Endothelial cell of umbilical vein (primary cell): Measurements from ENCODE around the gene NTSR1. TPM values are rescaled to one million over a fixed set of nuclear protein-coding genes. Genes with fewer than 3 reads are reported as not detected.

ENCODE experiments used
- BruUV-seq: library from RNA; stranded (reverse); fragments of 400-500 nt; replicated peaks from 2 replicates; lab custom pipeline; 2021; lab: Mats Ljungman, UMichigan
- CTCF ChIA-PET: fragments of 300-600, 350-600 bp; sonication (Branson Sonifier 250); formaldehyde crosslinking; loops from one replicate; lab custom pipeline; 2021; ENCODE audit warnings: antibody characterized with exemption, inconsistent platforms; lab: Charles Lee
- POLR2A ChIA-PET: fragments of 300-600, 350-600 bp; sonication (Branson Sonifier 250); formaldehyde crosslinking; loops from one replicate; lab custom pipeline; 2021; ENCODE audit warnings: antibody characterized with exemption, inconsistent platforms; lab: Charles Lee
- DNase-seq: peaks from one replicate; pipeline ENCODE4 v3.0.0-alpha.2; 2011; ENCODE audit warnings: low read depth, low spot score
- FAIRE-seq: peaks from 2 replicates; lab custom pipeline; 2011; peaks lifted over from hg19 to GRCh38; lab: Jason Lieb, UNC
- H2AFZ ChIP-seq: 2 replicates; pipeline ENCODE4 v1.6.0; 2012; ENCODE audit warnings: low read depth, low read length, control low read depth, inconsistent platforms
- H3K27ac ChIP-seq: 2 replicates; pipeline ENCODE4 v1.5.1; 2011; ENCODE audit warnings: low read depth, mild to moderate bottlenecking, control low read depth, low read length, moderate library complexity; ENCODE audit not compliant: insufficient read depth
- H3K27me3 ChIP-seq, 2 experiments: 2 replicates each; pipeline versions ENCODE4 v1.6.0 to v1.6.1; 2011; ENCODE audit warnings: low read length in 2 of 2, mixed read lengths in 1 of 2; ENCODE audit not compliant: control insufficient read depth in 2 of 2, insufficient read depth in 2 of 2
- H3K36me3 ChIP-seq, 2 experiments: 2 replicates in 1 of 2; 3 replicates in 1 of 2; pipeline ENCODE4 v1.5.1; 2011; ENCODE audit warnings: low read length in 2 of 2, mild to moderate bottlenecking in 1 of 2, moderate library complexity in 1 of 2; ENCODE audit not compliant: control insufficient read depth in 2 of 2, insufficient read depth in 2 of 2; ENCODE audit errors: extremely low read depth in 1 of 2
- H3K4me1 ChIP-seq: 3 replicates; pipeline ENCODE4 v1.5.1; 2011; ENCODE audit warnings: mild to moderate bottlenecking, low read length; ENCODE audit not compliant: control insufficient read depth, insufficient read depth; ENCODE audit errors: extremely low read depth
- H3K4me2 ChIP-seq: 2 replicates; pipeline ENCODE4 v1.6.1; 2011; ENCODE audit warnings: low read length, control low read depth, mixed read lengths; ENCODE audit not compliant: insufficient read depth
- H3K4me3 ChIP-seq, 3 experiments: fragments of 200-600 bp in 1 of 3; sonication (generic), shearing (Covaris generic) in 1 of 3; replicated peaks in 1 of 3; 2 replicates each; pipeline ENCODE4 v1.5.1; 2011 to 2016; ENCODE audit warnings: control low read depth in 3 of 3, low read length in 3 of 3, mild to moderate bottlenecking in 2 of 3, inconsistent platforms in 1 of 3, low read depth in 1 of 3, moderate library complexity in 1 of 3; ENCODE audit not compliant: insufficient read depth in 1 of 3
- H3K79me2 ChIP-seq: 2 replicates; pipeline ENCODE4 v1.6.0; 2012; ENCODE audit warnings: low read length, inconsistent platforms; ENCODE audit not compliant: control insufficient read depth, insufficient read depth
- H3K9ac ChIP-seq: replicated peaks from 2 replicates; pipeline ENCODE3; 2011; ENCODE audit warnings: low read length, control low read depth; ENCODE audit not compliant: insufficient read depth; ENCODE audit errors: extremely low read depth
- H3K9me1 ChIP-seq: replicated peaks from 3 replicates; pipeline ENCODE4 v1.6.0; 2011; ENCODE audit warnings: mild to moderate bottlenecking, low read length; ENCODE audit not compliant: control insufficient read depth, insufficient read depth; ENCODE audit errors: extremely low read depth
- H3K9me3 ChIP-seq: replicated peaks from 2 replicates; pipeline ENCODE4 v1.5.1; 2012; ENCODE audit warnings: low read length, inconsistent platforms; ENCODE audit not compliant: control insufficient read depth, insufficient read depth
- H4K20me1 ChIP-seq: replicated peaks from 2 replicates; pipeline ENCODE3; 2011; ENCODE audit warnings: mild to moderate bottlenecking, low read length; ENCODE audit not compliant: control insufficient read depth, insufficient read depth; ENCODE audit errors: extremely low read depth
- EZH2 ChIP-seq: IDR thresholded peaks from 2 replicates; pipeline ENCODE4 v1.6.1; 2012; ENCODE audit warnings: borderline replicate concordance, low read depth, mild to moderate bottlenecking, moderate library complexity, low read length, inconsistent platforms; ENCODE audit not compliant: severe bottlenecking
- FOS ChIP-seq: IDR thresholded peaks from 2 replicates; pipeline ENCODE4 v1.6.1; 2011; ENCODE audit warnings: mild to moderate bottlenecking, low read length, moderate library complexity, borderline replicate concordance; ENCODE audit not compliant: insufficient read depth
- GATA2 ChIP-seq: IDR thresholded peaks from 2 replicates; pipeline ENCODE4 v1.7.0; 2011; ENCODE audit warnings: low read depth, mild to moderate bottlenecking, moderate library complexity, mixed read lengths, low read length; ENCODE audit not compliant: insufficient read length, insufficient read depth
- JUN ChIP-seq: IDR thresholded peaks from 2 replicates; pipeline ENCODE4 v1.6.1; 2011; ENCODE audit warnings: borderline replicate concordance, low read depth; ENCODE audit not compliant: insufficient read length, insufficient read depth
- MYC ChIP-seq: IDR thresholded peaks from one replicate; pipeline ENCODE4 v1.6.1; 2011; ENCODE audit warnings: mild to moderate bottlenecking, low read depth, low read length
- POLR2A ChIP-seq: IDR thresholded peaks from 2 replicates; pipeline ENCODE4 v1.6.1; 2012; ENCODE audit warnings: low read depth, mild to moderate bottlenecking, control low read depth, low read length
- POLR2AphosphoS5 ChIP-seq: IDR thresholded peaks from 2 replicates; pipeline ENCODE4 v1.6.1; 2012; ENCODE audit warnings: low read depth, mild to moderate bottlenecking, control low read depth, low read length, moderate library complexity; ENCODE audit not compliant: insufficient read depth
- dilution Hi-C: fragments of 300-500 bp; cut with MboI; formaldehyde crosslinking; loops from one replicate; pipeline ENCODE4 v1.15.0; 2019; ENCODE audit warnings: low sequenced_read_pairs; ENCODE audit not compliant: extremely low pct_ligation_motif_present
- intact Hi-C: fragments of 100-400 bp; cut with micrococcal nuclease; formaldehyde crosslinking; loops from one replicate; pipeline ENCODE4 v1.10.0; 2022
- polyA plus RNA-seq, 4 experiments: library from polyadenylated mRNA; depleted of rRNA in 3 of 4; stranded (reverse) in 3 of 4; unstranded in 1 of 4; fragments of >200 nt; gene quantifications; 2 replicates each; pipeline versions ENCODE4 v1.2.1 to v1.2.3, GENCODE V29; 2011 to 2012; ENCODE audit warnings: missing spikeins in 1 of 4
- total RNA-seq: library from RNA; stranded (reverse); gene quantifications from 2 replicates; pipeline ENCODE4 v1.2.3, GENCODE V29; 2021
- TF ChIP-seq, protein P1 (sequence below): IDR thresholded peaks from 2 replicates; pipeline ENCODE4 v1.6.1; 2011; ENCODE audit not compliant: insufficient read depth, insufficient read length
- TF ChIP-seq, protein P2 (sequence below), 2 donors: IDR thresholded peaks; 1 replicate in 1 of 2; 2 replicates in 1 of 2; pipeline ENCODE4 v1.5.1; 2011; ENCODE audit warnings: low read length in 2 of 2, mild to moderate bottlenecking in 2 of 2, moderate library complexity in 2 of 2, control low read depth in 1 of 2, inconsistent platforms in 1 of 2, low read depth in 1 of 2; ENCODE audit not compliant: insufficient read depth in 1 of 2; ENCODE audit errors: extremely low read depth in 1 of 2

The NTSR1 gene
- total and polyA plus RNA-seq, 2 donors (not counting 3 experiments of a cell fraction or from before 2014, with no cell fraction given): 0.14 to 2.1 TPM

DNA sequence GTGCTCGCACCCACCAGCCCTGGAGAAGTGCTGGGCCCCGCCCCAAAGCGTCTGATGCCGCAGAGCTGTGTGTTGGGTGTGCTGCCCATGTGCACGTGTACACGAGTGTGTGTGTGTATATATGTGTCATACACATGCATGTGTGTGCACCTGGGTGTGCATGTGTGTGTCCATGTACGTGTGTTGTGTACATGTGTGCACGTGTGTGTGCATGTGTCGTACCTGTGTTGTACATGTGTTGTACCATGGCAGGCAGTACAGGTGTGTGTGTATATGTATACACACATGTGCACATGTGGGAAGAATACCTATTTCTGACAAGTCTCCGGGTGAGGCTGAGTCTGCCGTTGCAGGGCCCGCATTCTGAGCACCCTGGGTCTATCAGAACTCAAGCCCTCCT lies 81.4 kb downstream of the NTSR1 start:
- no TSS peak for BruUV-seq
- Histone ChIP-seq H3K4me2 (no peak overlapping the region), H3K36me3 (no peaks in the 10 kb centered on the region), H3K9ac (no peak overlapping the region), H4K20me1 (no peaks in the 10 kb centered on the region), H3K9me3 (no peaks in the 10 kb centered on the region), H3K27ac (no peak overlapping the region), H3K4me3 (no peak overlapping the region), H3K27me3 (no peaks in the 10 kb centered on the region), H3K9me1 (no peaks in the 10 kb centered on the region), H2AFZ (no peak overlapping the region), H3K79me2 (no peaks in the 10 kb centered on the region), H3K4me1 (peaks cover 24% of the 10 kb centered on the region)
- no peak for FAIRE-seq
- TF ChIP-seq POLR2AphosphoS5 (no peak), POLR2A (no peak), JUN (no peak), MYC (no peak), EZH2 (no peak), FOS (no peak), GATA2 (no peak)
- TF ChIP-seq, protein P1, sequence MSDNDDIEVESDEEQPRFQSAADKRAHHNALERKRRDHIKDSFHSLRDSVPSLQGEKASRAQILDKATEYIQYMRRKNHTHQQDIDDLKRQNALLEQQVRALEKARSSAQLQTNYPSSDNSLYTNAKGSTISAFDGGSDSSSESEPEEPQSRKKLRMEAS: no peak
- TF ChIP-seq, protein P2, sequence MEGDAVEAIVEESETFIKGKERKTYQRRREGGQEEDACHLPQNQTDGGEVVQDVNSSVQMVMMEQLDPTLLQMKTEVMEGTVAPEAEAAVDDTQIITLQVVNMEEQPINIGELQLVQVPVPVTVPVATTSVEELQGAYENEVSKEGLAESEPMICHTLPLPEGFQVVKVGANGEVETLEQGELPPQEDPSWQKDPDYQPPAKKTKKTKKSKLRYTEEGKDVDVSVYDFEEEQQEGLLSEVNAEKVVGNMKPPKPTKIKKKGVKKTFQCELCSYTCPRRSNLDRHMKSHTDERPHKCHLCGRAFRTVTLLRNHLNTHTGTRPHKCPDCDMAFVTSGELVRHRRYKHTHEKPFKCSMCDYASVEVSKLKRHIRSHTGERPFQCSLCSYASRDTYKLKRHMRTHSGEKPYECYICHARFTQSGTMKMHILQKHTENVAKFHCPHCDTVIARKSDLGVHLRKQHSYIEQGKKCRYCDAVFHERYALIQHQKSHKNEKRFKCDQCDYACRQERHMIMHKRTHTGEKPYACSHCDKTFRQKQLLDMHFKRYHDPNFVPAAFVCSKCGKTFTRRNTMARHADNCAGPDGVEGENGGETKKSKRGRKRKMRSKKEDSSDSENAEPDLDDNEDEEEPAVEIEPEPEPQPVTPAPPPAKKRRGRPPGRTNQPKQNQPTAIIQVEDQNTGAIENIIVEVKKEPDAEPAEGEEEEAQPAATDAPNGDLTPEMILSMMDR (IDR thresholded peaks at IDR 0.05; ENCODE audit: extremely low read depth in 1 of 2, insufficient read depth in 1 of 2, low read depth in 1 of 2, low read length in 2 of 2): no peak
- CTCF ChIA-PET: interaction anchor here (0.8 to 6.4 kb wide), 13 partner anchors 7 to 147 kb away, joined by 3 to 98 read pairs (median 5); no protein-coding TSS in a partner anchor
- intact Hi-C loops: loop anchor here (2.0 to 10.0 kb wide), 2 partner anchors 49 to 485 kb away; partner anchors contain the start of gene ADRM1
- dilution Hi-C loops: no loop called here
- POLR2A ChIA-PET: no interaction called here
- DNase-seq: no peak
